Activated B cell treated with CpG ODN at 0.5 μM for 24 hours (primary cell): Measurements from ENCODE around the gene NID2. TPM values are rescaled to one million over a fixed set of nuclear protein-coding genes. Genes with fewer than 3 reads are reported as not detected.

Experiments
- ATAC-seq: fragments of 200-7000 bp; cut with Tn5 transposase; one replicate; pipeline ENCODE4 v1.10.0; 2021; ENCODE audit warnings: low read depth, mild to moderate bottlenecking, moderate library complexity
- CTCF ChIA-PET: fragments of 350-600 bp; sonication (Branson Sonifier 250); formaldehyde crosslinking; loops from one replicate; lab custom pipeline; 2021; ENCODE audit warnings: antibody characterized with exemption; lab: Charles Lee
- POLR2A ChIA-PET: fragments of 350-600 bp; sonication (Branson Sonifier 250); formaldehyde crosslinking; loops from one replicate; lab custom pipeline; 2021; ENCODE audit warnings: antibody characterized with exemption; lab: Charles Lee
- DNase-seq: peaks from one replicate; pipeline ENCODE4 v3.0.0; 2022
- H3K27ac Mint-ChIP-seq: one replicate; pipeline ENCODE4 v1.8.0; 2020; ENCODE audit warnings: mixed read lengths
- H3K27me3 Mint-ChIP-seq: one replicate; pipeline ENCODE4 v1.8.0; 2021; ENCODE audit warnings: mixed read lengths
- H3K36me3 Mint-ChIP-seq: one replicate; pipeline ENCODE4 v1.8.0; 2021; ENCODE audit warnings: low read depth, mixed read lengths
- H3K4me1 Mint-ChIP-seq: one replicate; pipeline ENCODE4 v1.8.0; 2021; ENCODE audit warnings: mixed read lengths
- H3K4me3 Mint-ChIP-seq: one replicate; pipeline ENCODE4 v1.8.0; 2020; ENCODE audit warnings: mild to moderate bottlenecking, mixed read lengths
- H3K9me3 Mint-ChIP-seq: one replicate; pipeline ENCODE4 v1.8.0; 2020; ENCODE audit warnings: mixed read lengths
- intact Hi-C: fragments of 100-400 bp; cut with micrococcal nuclease; formaldehyde crosslinking; loops from one replicate; pipeline ENCODE4 v1.15.1; 2024
- total RNA-seq: library from RNA; stranded (reverse); gene quantifications from 2 replicates; pipeline ENCODE4 v1.2.3, GENCODE V29; 2022
- TF ChIP-seq, protein P1 (sequence below): fragments of 200-600 bp; IDR thresholded peaks from one replicate; pipeline ENCODE4 v1.8.0; 2022; ENCODE audit warnings: antibody characterized with exemption, mild to moderate bottlenecking

Gene NID2
- total RNA-seq, 1 donor from 2014 or later = not detected

DNA sequence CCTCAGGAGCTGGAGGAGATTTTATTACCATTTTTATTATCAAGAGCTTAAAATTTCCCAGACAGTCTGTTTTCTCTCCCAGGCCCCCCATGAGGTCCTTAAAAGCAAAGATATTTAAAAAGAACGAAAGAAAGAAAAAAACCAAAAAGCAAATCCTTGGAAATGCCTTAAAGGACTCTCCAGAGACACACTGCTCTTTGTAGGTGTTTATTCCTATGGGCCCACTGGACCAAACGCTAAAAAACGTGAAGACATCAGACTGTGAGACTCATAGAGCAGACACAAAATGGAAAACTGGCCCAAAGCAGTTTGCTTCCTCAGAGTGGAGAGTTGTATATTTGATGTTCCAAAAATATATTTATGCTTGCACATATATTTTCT, 1.2 kb upstream of the NID2 start:
- ChIA-PET POLR2A (no interaction called here), CTCF (no interaction called here)
- intact Hi-C loops = no loop called here
- TF ChIP-seq, protein P1, sequence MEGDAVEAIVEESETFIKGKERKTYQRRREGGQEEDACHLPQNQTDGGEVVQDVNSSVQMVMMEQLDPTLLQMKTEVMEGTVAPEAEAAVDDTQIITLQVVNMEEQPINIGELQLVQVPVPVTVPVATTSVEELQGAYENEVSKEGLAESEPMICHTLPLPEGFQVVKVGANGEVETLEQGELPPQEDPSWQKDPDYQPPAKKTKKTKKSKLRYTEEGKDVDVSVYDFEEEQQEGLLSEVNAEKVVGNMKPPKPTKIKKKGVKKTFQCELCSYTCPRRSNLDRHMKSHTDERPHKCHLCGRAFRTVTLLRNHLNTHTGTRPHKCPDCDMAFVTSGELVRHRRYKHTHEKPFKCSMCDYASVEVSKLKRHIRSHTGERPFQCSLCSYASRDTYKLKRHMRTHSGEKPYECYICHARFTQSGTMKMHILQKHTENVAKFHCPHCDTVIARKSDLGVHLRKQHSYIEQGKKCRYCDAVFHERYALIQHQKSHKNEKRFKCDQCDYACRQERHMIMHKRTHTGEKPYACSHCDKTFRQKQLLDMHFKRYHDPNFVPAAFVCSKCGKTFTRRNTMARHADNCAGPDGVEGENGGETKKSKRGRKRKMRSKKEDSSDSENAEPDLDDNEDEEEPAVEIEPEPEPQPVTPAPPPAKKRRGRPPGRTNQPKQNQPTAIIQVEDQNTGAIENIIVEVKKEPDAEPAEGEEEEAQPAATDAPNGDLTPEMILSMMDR = no peak
- no peaks in the 10 kb centered on the region for H3K36me3 Mint-ChIP-seq
- no peak overlapping the region for H3K27ac Mint-ChIP-seq
- DNase-seq (no peak), ATAC-seq (no peak)
- peaks cover 43% of the 10 kb centered on the region for H3K27me3 Mint-ChIP-seq
- H3K9me3 Mint-ChIP-seq = peaks cover 2% of the 10 kb centered on the region
- peaks cover 25% of the 10 kb centered on the region for H3K4me1 Mint-ChIP-seq
- peak overlapping the region; percentile 42 for H3K4me3 Mint-ChIP-seq

DNA sequence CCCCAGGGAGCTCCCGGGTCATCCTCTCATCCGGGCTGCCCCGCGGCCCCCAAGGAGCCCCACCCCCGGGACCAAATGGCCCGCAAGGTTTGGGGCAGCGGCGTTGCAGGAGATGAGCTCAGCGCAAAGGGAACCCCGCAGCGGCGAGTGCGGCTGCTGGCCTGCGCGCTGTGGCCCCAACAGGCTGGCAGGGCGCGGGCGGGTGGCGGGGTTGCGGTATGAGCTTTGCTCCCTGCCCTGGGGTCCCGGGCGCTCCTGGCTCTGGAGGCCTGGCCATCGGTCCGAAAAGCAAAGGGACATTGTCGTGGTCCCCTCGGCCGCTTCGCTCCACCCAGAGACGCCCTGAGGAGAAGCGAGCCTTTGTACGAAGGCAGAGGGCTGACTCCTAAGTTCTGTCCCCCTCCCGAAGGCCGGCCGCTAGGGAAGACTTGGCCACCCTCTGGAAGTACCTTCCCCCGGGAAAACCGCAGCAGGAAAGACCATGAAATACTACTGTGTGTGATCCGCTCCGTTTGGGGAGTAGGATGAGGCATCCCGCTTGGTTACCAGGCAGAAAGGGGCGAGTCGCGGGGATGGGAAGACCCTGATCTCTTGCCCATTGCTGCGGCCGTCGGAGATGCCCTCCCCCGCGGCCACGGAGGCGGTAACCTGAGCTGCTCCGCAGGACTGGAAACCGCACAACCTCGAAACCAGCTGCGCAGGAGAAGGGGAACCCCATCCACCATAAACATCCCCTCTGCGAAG, 620 bp upstream of the NID2 start:
- ChIA-PET CTCF (interaction anchor here (0.8 kb wide), 1 partner anchor 91 kb away, joined by 3 read pairs; no protein-coding TSS in a partner anchor), POLR2A (no interaction called here)
- Mint-ChIP-seq H3K27me3 (peaks cover 43% of the 10 kb centered on the region), H3K4me3 (peak overlapping the region; percentile 73), H3K4me1 (peaks cover 25% of the 10 kb centered on the region), H3K9me3 (peaks cover 2% of the 10 kb centered on the region), H3K27ac (no peak overlapping the region), H3K36me3 (no peaks in the 10 kb centered on the region)
- TF ChIP-seq, protein P1 = no peak
- ATAC-seq (peak; percentile 43), DNase-seq (no peak)
- intact Hi-C loops = no loop called here

DNA sequence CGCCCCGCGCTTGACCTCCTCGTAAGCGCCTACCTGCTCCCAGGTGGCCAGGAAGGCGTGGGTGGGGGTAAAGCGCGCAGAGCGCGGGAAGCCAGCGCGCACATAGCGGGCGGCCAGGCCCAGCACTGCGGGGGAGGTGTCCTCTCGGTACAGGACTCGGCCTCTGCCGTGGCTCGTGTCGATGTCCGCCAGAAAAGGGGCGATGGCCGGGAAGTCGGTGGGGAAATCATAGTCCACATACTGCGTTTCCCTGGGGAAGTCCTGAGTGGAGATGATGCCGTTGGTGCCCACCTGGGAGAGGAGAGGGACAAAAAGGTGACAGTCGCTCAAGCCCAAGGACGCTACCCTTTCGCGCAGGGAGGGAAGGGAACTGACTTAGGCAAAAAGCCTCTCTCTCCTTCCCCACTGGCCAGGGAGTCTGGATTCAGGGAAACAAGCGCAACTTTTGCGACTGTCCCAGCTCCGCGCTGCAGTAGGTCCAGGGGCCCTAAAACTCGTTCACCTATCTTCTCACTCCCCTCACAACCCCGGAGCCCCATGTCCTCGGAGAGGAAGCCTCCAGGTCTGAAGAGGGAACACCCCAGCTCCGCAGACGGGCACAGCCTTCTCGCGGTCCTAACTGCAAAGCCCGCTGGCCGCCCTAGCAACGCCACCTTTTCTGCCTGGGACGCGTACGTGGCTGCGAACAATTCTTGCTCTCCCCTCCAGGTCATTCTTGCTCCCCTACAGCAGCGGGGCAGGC, 815 bp downstream of the NID2 start:
- intact Hi-C loops = no loop called here
- Mint-ChIP-seq H3K36me3 (no peaks in the 10 kb centered on the region), H3K4me1 (peaks cover 25% of the 10 kb centered on the region), H3K27me3 (peaks cover 43% of the 10 kb centered on the region), H3K9me3 (no peaks in the 10 kb centered on the region), H3K27ac (no peak overlapping the region), H3K4me3 (peak overlapping the region; percentile 73)
- CTCF ChIA-PET = no interaction called here
- TF ChIP-seq, protein P1 = no peak
- DNase-seq (peak; percentile 23), ATAC-seq (peak; percentile 29)
- POLR2A ChIA-PET = no interaction called here

DNA sequence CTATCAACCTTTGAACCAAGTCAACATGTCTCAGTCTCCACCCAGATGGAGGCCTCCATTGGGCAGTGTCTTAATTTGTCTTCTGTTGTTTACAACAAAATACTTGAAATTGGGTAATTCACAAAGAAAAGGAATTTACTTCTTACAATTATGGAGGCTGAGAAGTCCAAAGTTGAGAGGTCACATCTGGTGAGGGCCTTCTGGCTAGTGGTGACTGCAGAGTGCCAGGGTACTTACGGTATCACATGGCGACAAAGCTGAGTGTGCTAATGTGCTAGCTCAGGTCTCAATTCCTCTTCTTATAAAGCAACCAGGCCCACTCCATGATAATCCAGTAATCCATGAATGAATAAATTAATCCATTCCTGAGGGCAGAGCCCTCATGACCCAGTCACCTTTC, 4.7 kb downstream of the NID2 start:
- Mint-ChIP-seq H3K27ac (no peak overlapping the region), H3K4me3 (no peak overlapping the region), H3K9me3 (no peaks in the 10 kb centered on the region), H3K27me3 (peaks cover 31% of the 10 kb centered on the region), H3K4me1 (peaks cover 14% of the 10 kb centered on the region), H3K36me3 (no peaks in the 10 kb centered on the region)
- TF ChIP-seq, protein P1 = no peak
- POLR2A ChIA-PET = no interaction called here
- ATAC-seq (no peak), DNase-seq (no peak)
- CTCF ChIA-PET = no interaction called here
- intact Hi-C loops = no loop called here

DNA sequence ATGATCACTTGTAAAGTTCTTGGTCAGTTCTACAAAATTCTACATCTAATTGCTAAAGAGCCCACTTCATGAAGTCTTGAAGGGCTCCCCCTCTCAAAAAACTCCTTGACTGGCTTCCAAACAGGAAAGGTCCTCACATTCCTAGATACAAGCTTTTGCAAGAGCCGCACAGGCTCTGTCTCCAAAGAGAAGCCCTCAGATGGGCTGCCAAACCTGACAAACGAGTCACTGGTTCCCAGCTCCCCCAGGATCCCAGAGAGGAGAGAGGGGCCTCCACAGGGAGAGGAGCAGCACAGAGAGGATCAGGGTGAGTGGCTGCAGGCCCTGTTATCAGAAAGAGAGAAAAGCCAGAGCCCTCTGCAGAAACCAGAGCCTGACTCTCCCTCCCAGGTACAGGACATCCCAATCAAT, 5.8 kb downstream of the NID2 start:
- POLR2A ChIA-PET = no interaction called here
- TF ChIP-seq, protein P1 = no peak

More for the DNA sequence above, 5.8 kb downstream of the NID2 start:
- Mint-ChIP-seq H3K4me3 (no peak overlapping the region), H3K9me3 (no peaks in the 10 kb centered on the region), H3K27me3 (peaks cover 27% of the 10 kb centered on the region), H3K36me3 (no peaks in the 10 kb centered on the region), H3K27ac (no peak overlapping the region), H3K4me1 (peaks cover 7% of the 10 kb centered on the region)
- DNase-seq = no peak
- CTCF ChIA-PET = no interaction called here
- intact Hi-C loops = no loop called here
- ATAC-seq = no peak
